ENCODE results near the gene NUMB.
A peak's percentile ranks its signal among the peaks of the same experiment; 100 is the strongest.

NUMB gene

GRCh38 chr14:73457924-73458182 is 493 bp downstream of the NUMB start:
- H3K9me3 ChIP-seq (ENCODE audit: control insufficient read depth, low read length): no peaks in the 10 kb centered on the region
- peaks cover 10% of the 10 kb centered on the region for H3K4me1 ChIP-seq
- peak overlapping the region; percentile 76 for H3K4me2 ChIP-seq (ENCODE audit: low read length)
- TF ChIP-seq, protein P1, sequence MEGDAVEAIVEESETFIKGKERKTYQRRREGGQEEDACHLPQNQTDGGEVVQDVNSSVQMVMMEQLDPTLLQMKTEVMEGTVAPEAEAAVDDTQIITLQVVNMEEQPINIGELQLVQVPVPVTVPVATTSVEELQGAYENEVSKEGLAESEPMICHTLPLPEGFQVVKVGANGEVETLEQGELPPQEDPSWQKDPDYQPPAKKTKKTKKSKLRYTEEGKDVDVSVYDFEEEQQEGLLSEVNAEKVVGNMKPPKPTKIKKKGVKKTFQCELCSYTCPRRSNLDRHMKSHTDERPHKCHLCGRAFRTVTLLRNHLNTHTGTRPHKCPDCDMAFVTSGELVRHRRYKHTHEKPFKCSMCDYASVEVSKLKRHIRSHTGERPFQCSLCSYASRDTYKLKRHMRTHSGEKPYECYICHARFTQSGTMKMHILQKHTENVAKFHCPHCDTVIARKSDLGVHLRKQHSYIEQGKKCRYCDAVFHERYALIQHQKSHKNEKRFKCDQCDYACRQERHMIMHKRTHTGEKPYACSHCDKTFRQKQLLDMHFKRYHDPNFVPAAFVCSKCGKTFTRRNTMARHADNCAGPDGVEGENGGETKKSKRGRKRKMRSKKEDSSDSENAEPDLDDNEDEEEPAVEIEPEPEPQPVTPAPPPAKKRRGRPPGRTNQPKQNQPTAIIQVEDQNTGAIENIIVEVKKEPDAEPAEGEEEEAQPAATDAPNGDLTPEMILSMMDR (IDR thresholded peaks at IDR 0.05): no peak
- H3K9ac ChIP-seq: peak overlapping the region; percentile 94
- peak overlapping the region; percentile 93 for H2AFZ ChIP-seq
- no peaks in the 10 kb centered on the region for H3K27me3 ChIP-seq (ENCODE audit: control insufficient read depth, insufficient read depth, low read length)
- peak overlapping the region; percentile 77 for H3K27ac ChIP-seq
- H3K4me3 ChIP-seq (ENCODE audit: low read depth, low read length): peak overlapping the region; percentile 89
- H3K79me2 ChIP-seq: peaks cover 34% of the 10 kb centered on the region
- no peaks in the 10 kb centered on the region for H3K36me3 ChIP-seq (ENCODE audit: control insufficient read depth, insufficient read depth, low read length)

DNA sequence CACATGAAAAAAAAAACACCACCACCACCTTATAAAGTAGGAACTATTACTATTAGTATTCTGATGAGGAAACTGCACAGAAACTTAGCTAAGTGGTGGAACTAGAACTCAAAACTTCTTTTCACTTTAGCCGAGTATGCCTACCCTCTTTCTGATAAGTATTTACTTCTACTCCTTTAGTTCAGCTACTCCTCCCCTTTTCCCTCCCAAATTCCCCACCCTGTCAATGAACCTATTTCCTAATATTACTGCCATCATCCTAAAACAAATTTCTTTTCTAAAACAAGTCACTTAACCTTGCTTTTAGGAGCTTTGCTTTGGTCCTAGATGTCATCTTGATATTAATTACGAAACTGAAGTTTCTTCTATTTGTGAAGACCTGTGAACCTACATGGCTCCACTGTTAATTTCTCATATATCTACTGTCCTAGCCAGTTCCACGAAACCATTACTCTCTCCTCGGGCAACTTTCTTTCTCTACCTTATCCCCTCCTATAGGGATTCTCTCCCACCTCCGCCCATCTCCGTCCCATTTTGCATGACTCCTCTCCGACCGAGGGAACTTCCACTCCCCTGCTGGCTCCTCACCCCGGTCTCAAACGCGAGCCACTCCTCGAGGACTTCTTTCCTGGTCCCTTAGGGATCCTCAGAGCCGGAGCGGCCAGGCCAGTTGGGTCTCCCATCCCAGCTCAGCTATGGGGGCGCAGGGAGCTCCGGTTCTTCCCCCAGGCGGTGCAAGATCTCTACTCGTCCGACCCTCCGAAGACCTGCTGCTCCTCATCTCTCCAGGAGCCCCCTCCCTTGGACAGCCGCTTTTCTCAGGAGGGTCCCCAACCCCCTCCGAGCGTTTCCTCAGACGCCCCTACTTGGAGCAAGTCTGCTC is 1.1 kb downstream of the NUMB start:
- Histone ChIP-seq H3K27ac (peak overlapping the region; percentile 77), H3K4me3 (ENCODE audit: low read depth, low read length) (peak overlapping the region; percentile 89), H3K27me3 (ENCODE audit: control insufficient read depth, insufficient read depth, low read length) (no peaks in the 10 kb centered on the region), H3K9ac (peak overlapping the region; percentile 94), H3K9me3 (ENCODE audit: control insufficient read depth, low read length) (no peaks in the 10 kb centered on the region), H3K79me2 (peaks cover 39% of the 10 kb centered on the region), H3K4me1 (peaks cover 10% of the 10 kb centered on the region), H3K4me2 (ENCODE audit: low read length) (peak overlapping the region; percentile 76), H3K36me3 (ENCODE audit: control insufficient read depth, insufficient read depth, low read length) (no peaks in the 10 kb centered on the region), H2AFZ (peak overlapping the region; percentile 93)
- TF ChIP-seq, protein P1 (IDR thresholded peaks at IDR 0.05): no peak

GRCh38 chr14:73455294-73455693 is 3.1 kb downstream of the NUMB start:
- no peak overlapping the region for H3K4me3 ChIP-seq (ENCODE audit: low read depth, low read length)
- no peak overlapping the region for H3K9ac ChIP-seq
- no peak overlapping the region for H3K4me2 ChIP-seq (ENCODE audit: low read length)
- H3K9me3 ChIP-seq (ENCODE audit: control insufficient read depth, low read length): no peaks in the 10 kb centered on the region
- H3K36me3 ChIP-seq (ENCODE audit: control insufficient read depth, insufficient read depth, low read length): no peaks in the 10 kb centered on the region
- no peak overlapping the region for H2AFZ ChIP-seq
- no peak overlapping the region for H3K27ac ChIP-seq
- no peaks in the 10 kb centered on the region for H3K4me1 ChIP-seq
- TF ChIP-seq, protein P1 (IDR thresholded peaks at IDR 0.05): no peak
- peaks cover 57% of the 10 kb centered on the region for H3K79me2 ChIP-seq
- no peaks in the 10 kb centered on the region for H3K27me3 ChIP-seq (ENCODE audit: control insufficient read depth, insufficient read depth, low read length)

DNA sequence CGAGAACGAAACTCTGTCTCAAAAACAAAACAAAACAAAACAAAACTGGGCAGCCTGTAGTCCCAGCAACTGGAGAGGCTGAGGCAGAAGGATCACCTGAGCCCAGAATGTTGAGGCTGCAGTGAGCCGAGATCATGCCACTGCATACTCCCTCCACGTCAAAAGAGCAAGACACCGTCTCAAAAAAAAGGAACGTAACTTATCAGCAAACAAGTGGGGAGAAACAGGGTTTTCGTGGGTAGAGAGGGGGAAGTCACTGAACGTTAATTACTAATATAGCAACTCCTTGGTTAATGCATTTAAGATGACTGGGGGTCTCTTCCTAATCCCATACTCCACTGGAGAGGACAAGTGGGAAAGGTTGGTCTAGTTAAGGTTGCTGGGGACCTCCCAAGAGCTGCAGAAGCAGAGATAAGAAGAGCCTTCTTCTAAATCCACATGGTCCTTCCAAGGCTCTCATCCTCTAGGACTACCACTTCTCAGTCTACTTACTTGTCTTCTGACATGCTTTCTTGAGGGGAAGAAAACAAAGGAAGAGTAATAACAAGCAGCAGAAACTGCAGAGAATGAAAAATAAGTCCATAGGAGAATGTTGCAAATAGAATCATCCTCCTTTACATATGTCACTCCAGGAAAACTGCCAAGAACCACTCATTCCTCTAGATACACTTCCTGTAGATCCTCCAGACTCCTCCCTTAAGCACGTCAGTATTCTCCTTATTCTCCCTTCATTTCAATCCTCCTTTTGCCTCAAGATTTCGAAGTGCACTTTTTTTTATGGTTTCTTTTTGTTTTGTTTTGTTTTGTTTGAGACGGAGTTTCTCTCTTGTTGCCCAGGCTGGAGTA is 5.8 kb downstream of the NUMB start:
- Histone ChIP-seq H2AFZ (no peak overlapping the region), H3K27me3 (ENCODE audit: control insufficient read depth, insufficient read depth, low read length) (no peaks in the 10 kb centered on the region), H3K36me3 (ENCODE audit: control insufficient read depth, insufficient read depth, low read length) (no peaks in the 10 kb centered on the region), H3K79me2 (peaks cover 62% of the 10 kb centered on the region), H3K4me1 (no peaks in the 10 kb centered on the region), H3K27ac (no peak overlapping the region), H3K9me3 (ENCODE audit: control insufficient read depth, low read length) (no peaks in the 10 kb centered on the region), H3K9ac (no peak overlapping the region), H3K4me2 (ENCODE audit: low read length) (no peak overlapping the region), H3K4me3 (ENCODE audit: low read depth, low read length) (no peak overlapping the region)
- TF ChIP-seq, protein P1 (IDR thresholded peaks at IDR 0.05): no peak

All from parathyroid adenoma (tissue), 2 donors.